Esophagus squamous epithelium (tissue), 5 donors: Measurements from ENCODE around the gene PATL2. TPM values are rescaled to one million over a fixed set of nuclear protein-coding genes. Genes with fewer than 3 reads are reported as not detected.

ENCODE experiments used
- DNase-seq: peaks from one replicate; lab custom pipeline; 2025; lab: John Stamatoyannopoulos, UW
- H3K27ac ChIP-seq, 4 donors: fragments of 200-600 bp; sonication (generic); one replicate each; pipeline ENCODE4 v1.5.1; 2016 to 2019; ENCODE audit warnings: mild to moderate bottlenecking in 1 of 4
- H3K27me3 ChIP-seq, 4 donors: fragments of 200-600 bp; sonication (generic); 1 replicate in 3 of 4; 2 replicates in 1 of 4; pipeline versions ENCODE4 v1.5.1 to v1.6.0; 2017 to 2021; ENCODE audit warnings: antibody characterized with exemption in 1 of 4
- H3K36me3 ChIP-seq, 3 donors: fragments of 200-600 bp; sonication (generic); one replicate each; pipeline ENCODE4 v1.5.1; 2016 to 2019
- H3K4me1 ChIP-seq, 3 donors: fragments of 200-600 bp; sonication (generic); one replicate each; pipeline ENCODE4 v1.5.1; 2017 to 2019
- H3K4me3 ChIP-seq, 4 donors: fragments of 200-600 bp; sonication (generic); 1 replicate in 3 of 4; 2 replicates in 1 of 4; pipeline ENCODE4 v1.5.1; 2016 to 2019; ENCODE audit warnings: mild to moderate bottlenecking in 2 of 4, moderate library complexity in 1 of 4
- H3K9me3 ChIP-seq, 3 donors: fragments of 200-600 bp; sonication (generic); one replicate each; pipeline ENCODE4 v1.5.1; 2016 to 2019
- CTCF ChIP-seq, 6 experiments: fragments of 450-650 bp in 4 of 6; fragments of 200-600 bp in 2 of 6; sonication (generic) in 2 of 6; IDR thresholded peaks; one replicate each; pipeline ENCODE4 v1.5.1; 2016 to 2019; ENCODE audit warnings: antibody characterized with exemption in 6 of 6, mild to moderate bottlenecking in 4 of 6, moderate library complexity in 4 of 6
- POLR2A ChIP-seq, 4 donors: fragments of 450-650 bp; IDR thresholded peaks; one replicate each; pipeline ENCODE4 v1.6.1; 2017; ENCODE audit warnings: antibody characterized with exemption in 4 of 4, mild to moderate bottlenecking in 4 of 4, moderate library complexity in 3 of 4
- WGBS, 2 donors: methylation state at CpG; one replicate each; pipeline ENCODE4 v1.1.5; 2018; 5-methylcytosine and 5-hydroxymethylcytosine counted together
- intact Hi-C: fragments of 100-400 bp; cut with DNase I; formaldehyde crosslinking; loops from one replicate; pipeline ENCODE4 v1.15.0; 2022
- small RNA-seq, 4 donors: library from RNA; depleted of rRNA; stranded (forward); fragments of <200 nt; gene quantifications; one replicate each; pipeline ENCODE3, GENCODE V24; 2016
- total RNA-seq, 4 donors: library from RNA; depleted of rRNA; stranded (reverse); fragments of >200 nt; gene quantifications; one replicate each; pipeline ENCODE4 v1.1.0, GENCODE V29; 2016
- donor health status: DM: yes; HTN: yes; CAD: no.

The PATL2 gene
- total RNA-seq, 4 donors from 2014 or later: 1.3 TPM; not detected in 3

DNA sequence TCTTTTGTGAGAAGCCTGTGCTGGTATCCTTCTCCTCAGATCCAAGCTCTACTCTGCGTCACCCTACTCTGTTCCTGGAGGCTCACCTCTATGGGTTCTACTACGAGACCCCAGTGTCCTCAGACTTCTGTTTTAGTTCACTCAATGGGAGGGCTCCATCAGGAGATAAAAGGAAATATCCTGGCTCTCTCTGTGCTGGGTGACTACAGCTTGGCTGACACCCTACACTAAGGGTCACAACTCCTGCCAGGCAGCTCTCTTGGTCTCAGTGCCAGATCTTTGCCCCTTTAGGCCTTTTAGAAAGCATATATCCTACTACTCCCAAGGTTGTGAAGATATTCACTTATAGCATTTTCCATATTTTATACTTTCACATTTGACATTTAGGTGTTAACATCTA, 94.1 kb downstream of the PATL2 start:
- H3K9me3 ChIP-seq: no peaks in the 10 kb centered on the region
- H3K27me3 ChIP-seq: no peaks in the 10 kb centered on the region
- 73 to 94% methylated on average over 2 of the region's 2 CpGs for WGBS, 2 donors
- TF ChIP-seq CTCF (IDR thresholded peaks at IDR 0.05) (no peak), POLR2A (IDR thresholded peaks at IDR 0.05) (no peak)
- H3K4me3 ChIP-seq: no peak overlapping the region
- no peaks in the 10 kb centered on the region for H3K4me1 ChIP-seq
- DNase-seq: no peak
- intact Hi-C loops: no loop called here
- peaks cover 0 to 100% (median 31%) of the 10 kb centered on the region in 3 donors for H3K36me3 ChIP-seq
- no peak overlapping the region for H3K27ac ChIP-seq

Small RNA genes lying within 50 kb of the gene (small RNA-seq; reads per million reads assigned to genes)
- gene RF00019: 0 reads per million in 4 donors

Other genes with a start within 250 kb of the PATL2 start
- 10 to 100 TPM; 28.2 to 82.8 (median 58.6) TPM for gene EIF3J, start 174.2 kb downstream of the PATL2 start, total RNA-seq
- gene SPG11, start 47.7 kb downstream of the PATL2 start, total RNA-seq: 10 to 100 TPM; 43.9 to 84.3 (median 50.0) TPM
- gene B2M, start 194 bp upstream of the PATL2 start, total RNA-seq: 1,000 to 10,000 TPM in 3 of 4 donors, 100 to 1,000 TPM in 1; 992 to 4,464 (median 1,820) TPM
- gene TRIM69, start 25.2 kb upstream of the PATL2 start, total RNA-seq: 10 to 100 TPM in 3 of 4 donors, 1 to 10 TPM in 1; 9.4 to 13.6 (median 11.1) TPM
- not detected for gene TERB2, start 245.4 kb upstream of the PATL2 start, total RNA-seq